Astrocyte of the spinal cord (primary cell): Measurements from ENCODE around the gene ALK.

Experiments
- DNase-seq: peaks from one replicate; pipeline ENCODE4 v3.0.0; 2011; ENCODE audit warnings: low read depth, low spot score
- H3K4me3 ChIP-seq: 2 replicates; pipeline ENCODE4 v1.5.1; 2011; ENCODE audit warnings: low read depth, mild to moderate bottlenecking, low read length, moderate library complexity
- CTCF ChIP-seq: IDR thresholded peaks from 2 replicates; pipeline ENCODE4 v1.5.1; 2012; ENCODE audit warnings: low read depth, mild to moderate bottlenecking, low read length, inconsistent platforms
- in situ Hi-C: cut with HindIII; loops from 2 replicates; pipeline ENCODE4 v1.10.0; 2017; ENCODE audit warnings: low sequenced_read_pairs

ALK gene

GRCh38 chr2:29397039-29397438 is 524.3 kb downstream of the ALK start:
- no peak for TF ChIP-seq CTCF
- in situ Hi-C loops = no loop called here
- no peak overlapping the region for H3K4me3 ChIP-seq
- DNase-seq = no peak

- in situ Hi-C loops = no loop called here
- DNase-seq = no peak
- H3K4me3 ChIP-seq = no peak overlapping the region
- no peak for TF ChIP-seq CTCF
These were observed 526.4 kb downstream of the ALK start for GRCh38 chr2:29394981-29395350.

GRCh38 chr2:29394311-29394980 is 526.9 kb downstream of the ALK start:
- H3K4me3 ChIP-seq = no peak overlapping the region
- DNase-seq = no peak
- no peak for TF ChIP-seq CTCF
- in situ Hi-C loops = no loop called here

- TF ChIP-seq CTCF = no peak
- DNase-seq = no peak
- H3K4me3 ChIP-seq = no peak overlapping the region
- in situ Hi-C loops = no loop called here
These were observed 527.7 kb downstream of the ALK start for GRCh38 chr2:29393676-29394075.

GRCh38 chr2:29392774-29393173 is 528.6 kb downstream of the ALK start:
- in situ Hi-C loops = no loop called here

GRCh38 chr2:29390136-29390535 is 531.2 kb downstream of the ALK start:
- in situ Hi-C loops = no loop called here
- no peak for DNase-seq
- no peak overlapping the region for H3K4me3 ChIP-seq
- no peak for TF ChIP-seq CTCF

More at GRCh38 chr2:29392774-29393173, 528.6 kb downstream of the ALK start:
- TF ChIP-seq CTCF = no peak
- H3K4me3 ChIP-seq = no peak overlapping the region
- no peak for DNase-seq
